RPMI7951 (cell line): ENCODE measurements around the gene PNPLA7. TPM values are rescaled to one million over a fixed set of nuclear protein-coding genes. Genes with fewer than 3 reads are reported as not detected.
"Not testable (repeated sequence)": the region's sequence is repeated elsewhere in the genome, so short reads cannot be mapped to it uniquely, and the experiment has no call there.

ENCODE experiments used
- DNase-seq: peaks from one replicate; pipeline ENCODE4 v3.0.0-alpha.2; 2012; ENCODE audit warnings: low read depth
- total RNA-seq: library from RNA; depleted of rRNA; stranded (reverse); fragments of >200 nt; shearing (Covaris generic); gene quantifications from 2 replicates; pipeline ENCODE4 v1.2.3, GENCODE V29; 2014

PNPLA7 gene
- total RNA-seq, 1 experiment from 2014 or later: not detected

DNA sequence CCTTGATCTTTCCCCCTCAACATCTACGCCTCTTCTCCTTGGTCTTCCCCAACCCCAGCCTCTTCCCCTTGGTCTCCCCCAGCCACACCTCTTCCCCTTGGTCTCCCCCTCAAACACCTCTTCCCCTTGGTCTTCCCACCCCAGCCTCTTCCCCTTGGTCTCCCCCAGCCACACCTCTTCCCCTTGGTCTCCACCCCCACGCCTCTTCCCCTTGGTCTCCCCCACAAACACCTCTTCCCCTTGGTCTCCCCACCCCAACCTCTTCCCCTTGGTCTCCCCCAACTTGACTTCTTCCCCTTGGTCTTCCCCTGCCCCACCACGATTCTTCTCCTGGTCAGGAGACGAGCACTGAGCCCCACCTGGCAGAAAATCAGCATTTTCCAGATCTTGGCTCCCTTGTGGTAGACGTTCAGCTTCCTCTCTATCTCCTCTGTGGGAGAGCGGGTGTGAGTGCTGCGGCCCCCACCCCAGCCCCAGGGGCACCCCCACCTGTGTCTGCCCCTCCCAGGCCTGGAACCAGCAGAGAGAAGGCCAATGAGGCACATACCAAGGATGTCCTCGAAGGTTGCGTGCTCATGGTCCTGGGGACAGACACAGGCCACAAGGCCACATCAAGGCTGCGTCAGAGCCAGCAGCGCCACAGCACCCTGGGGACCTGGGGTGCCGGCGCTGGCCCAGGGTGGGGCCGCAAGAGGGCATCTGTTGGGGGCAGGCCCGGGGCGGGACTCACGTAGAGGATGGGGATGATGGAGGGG, 98.0 kb downstream of the PNPLA7 start:
- DNase-seq: no peak

DNA sequence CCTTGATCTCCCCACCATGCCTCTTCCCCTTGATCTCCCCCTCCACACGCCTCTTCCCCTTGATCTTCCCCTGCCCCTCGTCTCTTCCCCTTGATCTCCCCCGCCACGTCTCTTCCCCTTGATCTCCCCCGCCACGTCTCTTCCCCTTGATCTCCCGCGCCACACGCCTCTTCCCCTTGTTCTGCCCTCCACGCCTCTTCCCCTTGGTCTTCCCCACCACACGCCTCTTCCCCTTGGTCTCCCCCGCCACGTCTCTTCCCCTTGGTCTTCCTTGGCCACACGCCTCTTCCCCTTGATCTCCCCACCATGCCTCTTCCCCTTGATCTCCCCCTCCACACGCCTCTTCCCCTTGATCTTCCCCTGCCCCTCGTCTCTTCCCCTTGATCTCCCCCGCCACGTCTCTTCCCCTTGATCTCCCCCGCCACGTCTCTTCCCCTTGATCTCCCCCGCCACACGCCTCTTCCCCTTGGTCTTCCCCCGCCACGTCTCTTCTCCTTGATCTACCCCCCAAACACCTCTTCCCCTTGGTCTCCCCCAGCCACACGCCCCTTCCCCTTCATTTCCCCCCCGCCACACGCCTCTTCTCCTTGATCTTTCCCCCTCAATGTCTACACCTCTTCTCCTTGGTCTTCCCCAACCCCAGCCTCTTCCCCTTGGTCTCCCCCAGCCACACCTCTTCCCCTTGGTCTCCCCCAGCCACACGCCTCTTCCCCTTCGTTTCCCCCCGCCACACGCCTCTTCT, 98.8 kb downstream of the PNPLA7 start:
- DNase-seq: not testable (repeated sequence)

- DNase-seq: not testable (repeated sequence)
Observed at GRCh38 chr9:137450539-137451222, 99.5 kb downstream of the PNPLA7 start.

GRCh38 chr9:137449931-137450538, 100.2 kb downstream of the PNPLA7 start:
- no peak for DNase-seq

DNA sequence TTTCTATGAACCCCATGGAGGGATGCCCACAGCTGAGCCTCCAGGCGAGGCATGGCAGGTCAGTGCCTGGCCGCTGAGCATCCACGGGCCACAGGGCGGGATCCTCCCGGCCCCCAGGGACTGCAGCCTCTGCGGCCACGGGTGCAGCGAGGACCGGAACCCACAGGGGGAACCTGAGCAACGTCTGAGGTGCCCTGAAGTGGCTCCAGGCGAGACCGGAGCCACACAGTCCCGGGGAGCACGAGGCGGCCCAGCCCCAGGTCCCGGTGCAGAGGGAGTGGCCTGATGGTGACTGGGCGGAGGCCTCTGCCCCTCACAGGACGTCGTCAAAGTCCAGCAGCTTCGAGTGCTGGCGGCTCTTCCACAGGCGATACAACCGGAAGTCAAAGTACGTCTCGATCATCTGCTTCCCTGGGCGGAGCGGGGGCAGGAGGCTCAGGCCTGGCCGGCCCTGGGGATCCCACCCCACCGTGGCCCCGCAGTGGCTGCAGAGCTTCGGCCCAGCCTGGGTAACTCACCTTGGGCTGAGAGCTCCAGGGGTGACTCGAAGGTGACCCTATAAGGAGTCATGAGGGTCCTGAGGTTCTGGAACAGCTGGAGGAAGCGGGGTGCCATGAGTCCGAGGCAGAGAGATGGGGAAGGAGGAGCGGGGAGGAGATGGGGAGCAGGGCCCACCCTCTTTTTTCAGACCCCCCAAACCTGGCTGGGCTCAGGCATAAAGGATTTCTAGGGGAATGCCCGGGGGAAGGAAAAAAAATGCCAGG, 100.9 kb downstream of the PNPLA7 start:
- DNase-seq: no peak

DNA sequence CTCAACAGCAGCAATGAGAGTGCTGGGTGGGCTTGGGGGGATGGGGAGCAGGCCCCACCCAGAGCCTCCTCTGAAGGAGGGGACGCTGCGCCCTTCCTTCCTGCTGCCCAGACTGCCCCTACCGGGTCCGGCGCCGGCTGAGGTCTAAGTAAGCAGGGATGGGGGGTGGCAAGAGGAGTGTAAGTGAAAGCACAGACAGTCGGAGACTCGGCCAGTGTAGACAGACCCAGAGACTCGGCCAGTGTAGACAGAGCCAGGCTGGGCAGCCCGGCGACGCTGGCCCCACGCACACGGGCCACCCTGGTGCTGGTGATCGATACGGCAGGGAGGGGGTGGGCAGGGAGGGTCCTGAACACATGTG, 101.6 kb downstream of the PNPLA7 start:
- DNase-seq: no peak

GRCh38 chr9:137447722-137448601, 102.2 kb downstream of the PNPLA7 start:
- DNase-seq: no peak

- DNase-seq: no peak
Observed at GRCh38 chr9:137446851-137447471, 103.2 kb downstream of the PNPLA7 start.

DNA sequence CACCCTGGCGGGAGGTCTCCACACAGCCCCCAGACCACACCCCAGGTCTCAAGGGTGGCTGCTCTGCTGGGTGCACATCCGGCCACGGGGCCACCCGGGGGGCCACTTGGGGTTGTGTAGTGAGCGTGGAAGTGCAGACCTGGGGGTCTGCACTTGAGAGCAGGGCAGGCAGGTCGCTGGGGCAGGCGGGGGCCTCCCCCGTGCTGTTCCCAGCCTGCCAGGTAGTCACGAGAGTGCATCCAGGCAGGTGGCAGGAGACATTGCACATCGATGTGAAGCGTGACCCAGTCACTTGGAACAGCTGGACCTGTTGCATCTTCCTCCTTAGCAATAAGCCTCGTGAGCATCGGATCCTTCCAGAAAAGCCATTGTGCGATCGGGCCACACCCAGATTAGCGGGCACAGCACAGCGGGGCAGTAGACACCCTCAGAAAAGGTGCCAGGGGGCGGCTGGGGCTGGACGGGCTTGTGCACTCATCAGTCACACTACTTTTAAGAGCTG, 104.2 kb downstream of the PNPLA7 start:
- no peak for DNase-seq

- peak; percentile 67 for DNase-seq
Observed at GRCh38 chr9:137445275-137445807, 104.9 kb downstream of the PNPLA7 start.

- no peak for DNase-seq
Observed at GRCh38 chr9:137444106-137444790, 106.0 kb downstream of the PNPLA7 start.

- DNase-seq: no peak
Observed at GRCh38 chr9:137441935-137442321, 108.3 kb downstream of the PNPLA7 start.

- DNase-seq: no peak
Observed at GRCh38 chr9:137441289-137441934, 108.8 kb downstream of the PNPLA7 start, which contains the start of gene ENTPD8. Gene ENTPD8 (minus strand): TSS chr9:137441357. CDS start chr9:137438285, 3,072 bp downstream.

DNA sequence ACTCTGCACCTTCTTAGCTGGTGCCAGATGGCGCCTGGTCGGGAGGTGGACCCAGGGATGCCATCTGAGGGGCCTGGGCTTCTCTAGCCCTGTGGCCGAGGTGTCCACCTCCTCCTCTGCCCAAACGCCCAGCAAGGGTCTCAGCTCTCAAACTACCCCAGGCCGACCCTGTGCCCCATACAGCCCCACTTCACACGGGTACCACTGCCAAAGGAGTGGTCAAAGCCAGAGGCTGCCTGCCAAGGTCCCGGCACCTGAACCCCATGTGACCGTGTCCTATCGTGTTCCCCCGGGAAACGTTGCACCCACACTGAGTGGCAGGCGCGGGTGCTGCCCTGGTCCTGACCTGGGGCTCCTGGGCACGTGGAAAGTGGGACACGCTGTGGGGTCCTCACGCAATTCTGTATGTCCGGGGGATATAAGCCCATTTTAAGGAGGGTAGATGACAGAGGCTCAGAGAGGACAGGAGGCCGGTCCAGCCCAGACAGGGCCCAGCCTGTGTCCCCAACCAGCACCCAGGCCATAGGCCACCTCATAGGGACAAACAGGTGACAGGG, 111.0 kb downstream of the PNPLA7 start:
- no peak for DNase-seq

DNA sequence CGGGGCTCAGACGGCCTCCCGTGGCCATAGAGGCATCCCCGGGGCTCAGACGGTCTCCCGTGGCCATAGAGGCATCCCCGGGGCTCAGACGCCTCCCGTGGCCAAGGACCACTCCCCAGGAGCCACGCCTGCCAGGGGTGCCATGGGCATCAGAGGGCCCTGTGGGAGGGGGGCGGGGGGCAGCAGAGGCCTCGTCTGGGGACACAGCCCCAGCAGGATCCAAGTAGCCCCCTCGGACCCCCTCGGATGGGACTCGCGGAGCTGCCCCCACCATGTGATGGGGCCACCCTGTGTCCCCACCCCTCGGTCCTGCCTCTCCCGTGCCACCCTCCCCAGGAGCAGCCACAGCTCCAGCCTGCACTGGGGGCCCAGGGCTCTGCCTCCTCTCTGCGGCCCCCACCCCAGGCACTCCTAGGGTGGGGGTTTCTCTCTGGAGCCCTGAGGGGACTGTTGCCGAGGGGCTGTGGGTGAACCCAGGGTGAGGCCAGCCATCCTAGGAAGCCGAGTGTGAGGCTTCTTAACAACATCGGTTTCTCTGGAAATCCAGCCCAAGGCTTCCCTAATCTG, 111.5 kb downstream of the PNPLA7 start:
- no peak for DNase-seq

DNA sequence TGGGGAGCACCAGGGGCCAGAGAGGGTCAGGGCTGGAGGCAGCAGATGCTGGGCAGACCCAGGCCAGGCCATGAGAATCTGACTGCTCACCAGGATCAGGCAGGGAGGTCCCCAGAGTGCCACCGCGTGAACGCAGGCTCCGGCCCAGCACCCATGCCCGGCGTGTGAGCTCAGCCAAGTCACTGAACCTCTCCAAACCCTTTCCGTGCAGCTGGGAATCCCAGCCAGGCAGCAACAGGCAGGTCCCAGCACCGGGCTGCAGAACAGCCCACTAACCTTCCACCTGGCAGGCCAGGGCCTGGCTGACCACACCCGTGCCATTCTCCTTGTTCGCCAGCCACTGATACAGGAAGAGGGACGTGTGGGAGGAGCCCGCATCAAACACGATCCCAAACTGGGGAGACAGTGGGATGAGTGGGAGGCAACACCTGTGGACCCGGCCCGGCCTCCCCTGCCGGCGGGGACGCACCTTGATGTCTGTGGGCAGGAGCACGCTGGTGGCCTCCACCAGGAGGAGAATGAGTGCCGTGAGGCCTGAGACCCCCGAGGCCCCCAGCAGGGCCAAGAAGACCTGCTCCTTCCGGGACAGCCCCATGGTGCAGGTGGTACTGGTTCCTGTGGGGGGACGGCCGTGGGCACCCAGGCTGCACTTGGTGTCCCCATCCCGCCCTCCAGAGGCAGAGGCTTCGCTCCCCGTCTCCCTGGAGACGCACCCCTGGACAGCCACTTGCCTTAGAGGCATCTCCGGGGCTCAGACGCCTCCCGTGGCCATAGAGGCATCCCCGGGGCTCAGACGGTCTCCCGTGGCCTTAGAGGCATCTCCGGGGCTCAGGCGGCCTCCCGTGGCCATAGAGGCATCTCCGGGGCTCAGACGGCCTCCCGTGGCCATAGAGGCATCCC, 112.3 kb downstream of the PNPLA7 start:
- no peak for DNase-seq
